GF-D8 (cell line): ENCODE results near the gene WNT7B.

Source experiments
- DNase-seq: peaks from one replicate; lab custom pipeline; 2025; lab: John Stamatoyannopoulos, UW

WNT7B gene

DNA sequence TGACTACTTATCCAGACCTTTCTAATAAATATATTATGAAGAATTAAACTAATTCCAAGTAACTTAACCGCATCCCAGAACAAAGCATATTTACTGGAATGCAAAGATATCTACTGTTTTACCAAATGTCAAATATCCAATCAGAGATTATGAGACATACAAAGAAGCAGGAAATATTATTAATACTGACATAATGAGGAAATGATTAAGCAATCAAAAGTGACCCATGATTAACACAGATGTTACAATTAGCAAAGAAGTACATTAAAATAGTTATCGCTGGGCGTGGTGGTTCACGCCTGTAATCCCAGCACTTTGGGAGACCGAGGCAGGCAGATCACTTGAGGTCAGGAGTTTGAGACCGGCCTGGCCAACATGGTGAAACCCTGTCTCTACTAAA is 105.2 kb downstream of the WNT7B start:
- no peak for DNase-seq
